ENCODE results near the gene APC2.

GRCh38 chr19:1433119-1434039, 16.5 kb upstream of the APC2 start:
- TF ChIP-seq CTCF (IDR thresholded peaks at IDR 0.05) (no peak), POLR2A (IDR thresholded peaks at IDR 0.05) (no peak)
